ENCODE data around the gene MPP3.

The MPP3 gene

GRCh38 chr17:43849116-43849515 is 16.2 kb upstream of the MPP3 start:
- Histone ChIP-seq H3K4me1 (ENCODE audit: control insufficient read depth in 1 of 2, insufficient read depth in 1 of 2, low read depth in 1 of 2, low read length in 1 of 2) (no peaks in the 10 kb centered on the region), H3K27me3 (peaks cover 2% of the 10 kb centered on the region), H3K4me3 (ENCODE audit: low read depth in 1 of 2, low read length in 1 of 2) (no peak overlapping the region), H3K36me3 (no peaks in the 10 kb centered on the region), H3K9me3 (no peaks in the 10 kb centered on the region), H3K27ac (no peak overlapping the region)
- TF ChIP-seq CTCF (IDR thresholded peaks at IDR 0.05) = no peak

- no peaks in the 10 kb centered on the region for H3K9me3 ChIP-seq
- no peaks in the 10 kb centered on the region for H3K4me1 ChIP-seq (ENCODE audit: control insufficient read depth in 1 of 2, insufficient read depth in 1 of 2, low read depth in 1 of 2, low read length in 1 of 2)
- TF ChIP-seq CTCF (IDR thresholded peaks at IDR 0.05) = no peak
- no peaks in the 10 kb centered on the region for H3K27me3 ChIP-seq
- H3K27ac ChIP-seq = no peak overlapping the region
- no peak overlapping the region for H3K4me3 ChIP-seq (ENCODE audit: low read depth in 1 of 2, low read length in 1 of 2)
- H3K36me3 ChIP-seq = no peaks in the 10 kb centered on the region
These were observed 15.7 kb upstream of the MPP3 start for GRCh38 chr17:43848601-43849000.

GRCh38 chr17:43846963-43847371 is 14.0 kb upstream of the MPP3 start, which contains the start of gene CD300LG:
Gene CD300LG (plus strand): TSS chr17:43847176. CDS start chr17:43847217, 41 bp downstream.
- H3K27me3 ChIP-seq = no peaks in the 10 kb centered on the region
- no peaks in the 10 kb centered on the region for H3K4me1 ChIP-seq (ENCODE audit: control insufficient read depth in 1 of 2, insufficient read depth in 1 of 2, low read depth in 1 of 2, low read length in 1 of 2)
- no peak for TF ChIP-seq CTCF (IDR thresholded peaks at IDR 0.05)
- H3K4me3 ChIP-seq (ENCODE audit: low read depth in 1 of 2, low read length in 1 of 2) = no peak within 1 kb of the TSS
- H3K36me3 ChIP-seq = no peaks in the 10 kb centered on the region
- H3K9me3 ChIP-seq = no peaks in the 10 kb centered on the region
- no peak within 1 kb of the TSS for H3K27ac ChIP-seq

GRCh38 chr17:43846221-43846712 is 13.3 kb upstream of the MPP3 start:
- peak; percentile 75 for TF ChIP-seq CTCF (IDR thresholded peaks at IDR 0.05)
- Histone ChIP-seq H3K9me3 (no peaks in the 10 kb centered on the region), H3K4me1 (ENCODE audit: control insufficient read depth in 1 of 2, insufficient read depth in 1 of 2, low read depth in 1 of 2, low read length in 1 of 2) (no peaks in the 10 kb centered on the region), H3K36me3 (no peaks in the 10 kb centered on the region), H3K27ac (no peak overlapping the region), H3K4me3 (ENCODE audit: low read depth in 1 of 2, low read length in 1 of 2) (no peak overlapping the region), H3K27me3 (no peaks in the 10 kb centered on the region)

GRCh38 chr17:43845766-43846165 is 12.8 kb upstream of the MPP3 start:
- Histone ChIP-seq H3K27me3 (peaks cover 4% of the 10 kb centered on the region), H3K9me3 (no peaks in the 10 kb centered on the region), H3K4me3 (ENCODE audit: low read depth in 1 of 2, low read length in 1 of 2) (no peak overlapping the region), H3K36me3 (no peaks in the 10 kb centered on the region), H3K27ac (no peak overlapping the region), H3K4me1 (ENCODE audit: control insufficient read depth in 1 of 2, insufficient read depth in 1 of 2, low read depth in 1 of 2, low read length in 1 of 2) (no peaks in the 10 kb centered on the region)
- no peak for TF ChIP-seq CTCF (IDR thresholded peaks at IDR 0.05)

GRCh38 chr17:43844241-43844640 is 11.3 kb upstream of the MPP3 start:
- Histone ChIP-seq H3K27me3 (peaks cover 17% of the 10 kb centered on the region), H3K4me1 (ENCODE audit: control insufficient read depth in 1 of 2, insufficient read depth in 1 of 2, low read depth in 1 of 2, low read length in 1 of 2) (no peaks in the 10 kb centered on the region), H3K4me3 (ENCODE audit: low read depth in 1 of 2, low read length in 1 of 2) (no peak overlapping the region), H3K9me3 (no peaks in the 10 kb centered on the region), H3K27ac (no peak overlapping the region), H3K36me3 (no peaks in the 10 kb centered on the region)
- TF ChIP-seq CTCF (IDR thresholded peaks at IDR 0.05) = no peak
